HG03135 (cell line): Measurements from ENCODE around the gene ACKR4.
"Not testable (repeated sequence)": the region's sequence is repeated elsewhere in the genome, so short reads cannot be mapped to it uniquely, and the experiment has no call there.

Experiments
- ATAC-seq: cut with Tn5 transposase; IDR thresholded peaks from one replicate; pipeline ENCODE4 v1.9.1; 2021; ENCODE audit warnings: mild to moderate bottlenecking, moderate library complexity; ENCODE audit not compliant: unreplicated experiment

ACKR4 gene

GRCh38 chr3:132596816-132597433 lies at the start of gene ACKR4:
TSS of gene ACKR4 (plus strand) at chr3:132597270. CDS start at chr3:132600398, 3,128 bp downstream.
- no peak for ATAC-seq

GRCh38 chr3:132549169-132549568 lies 47.9 kb upstream of the ACKR4 start:
- no peak for ATAC-seq

- peak; percentile 87 for ATAC-seq
Measured at GRCh38 chr3:132549890-132550578, 47.0 kb upstream of the ACKR4 start.

- ATAC-seq = no peak
Measured at GRCh38 chr3:132550579-132551305, 46.3 kb upstream of the ACKR4 start.

GRCh38 chr3:132553826-132554225 lies 43.2 kb upstream of the ACKR4 start:
- no peak for ATAC-seq

- ATAC-seq = no peak
Measured at GRCh38 chr3:132554437-132554836, 42.6 kb upstream of the ACKR4 start.

GRCh38 chr3:132555306-132556035 lies 41.6 kb upstream of the ACKR4 start:
- no peak for ATAC-seq

GRCh38 chr3:132556036-132556386 lies 41.1 kb upstream of the ACKR4 start:
- ATAC-seq = not testable (repeated sequence)

- ATAC-seq = no peak
Measured at GRCh38 chr3:132556508-132557159, 40.4 kb upstream of the ACKR4 start.

GRCh38 chr3:132561003-132561402 lies 36.1 kb upstream of the ACKR4 start:
- no peak for ATAC-seq

GRCh38 chr3:132563420-132564069 lies 33.5 kb upstream of the ACKR4 start:
- no peak for ATAC-seq

- ATAC-seq = no peak
Measured at GRCh38 chr3:132564070-132564465, 33.0 kb upstream of the ACKR4 start.

GRCh38 chr3:132568422-132568821 lies 28.6 kb upstream of the ACKR4 start:
- ATAC-seq = no peak

- no peak for ATAC-seq
Measured at GRCh38 chr3:132569153-132569552, 27.9 kb upstream of the ACKR4 start.

GRCh38 chr3:132569580-132569979 lies 27.5 kb upstream of the ACKR4 start:
- ATAC-seq = no peak

GRCh38 chr3:132570016-132570415 lies 27.1 kb upstream of the ACKR4 start:
- no peak for ATAC-seq

- no peak for ATAC-seq
Measured at GRCh38 chr3:132573797-132574211, 23.3 kb upstream of the ACKR4 start.

GRCh38 chr3:132587401-132587800 lies 9.7 kb upstream of the ACKR4 start:
- no peak for ATAC-seq

GRCh38 chr3:132592216-132592615 lies 4.9 kb upstream of the ACKR4 start:
- no peak for ATAC-seq

- ATAC-seq = no peak
Measured at GRCh38 chr3:132593241-132593946, 3.7 kb upstream of the ACKR4 start.
